ENCODE data around the gene DCLRE1C.

The DCLRE1C gene

DNA sequence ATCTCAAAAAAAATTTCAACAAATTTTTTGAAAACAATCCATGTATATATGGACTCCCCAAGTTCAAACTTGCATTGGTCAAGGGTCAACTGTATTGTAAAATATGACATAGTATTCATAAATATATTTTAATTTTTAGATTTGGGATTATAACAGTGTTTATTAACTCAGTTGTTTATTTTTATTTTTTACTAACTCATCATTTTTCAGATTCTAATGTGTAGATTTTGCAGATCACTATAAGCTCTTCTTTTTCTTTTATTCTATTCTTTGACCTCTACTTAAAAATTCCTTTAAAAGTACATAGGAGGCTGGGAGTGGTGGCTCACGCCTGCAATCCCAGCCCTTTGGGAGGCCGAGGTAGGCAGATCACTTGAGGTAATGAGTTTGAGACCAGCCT lies 14.0 kb upstream of the DCLRE1C start:
- Histone ChIP-seq H3K79me1 (ENCODE audit: low read length) (no peaks in the 10 kb centered on the region), H4K8ac (ENCODE audit: low read depth, low read length) (no peak overlapping the region), H3K4me3 (ENCODE audit: low read length) (no peak overlapping the region), H3K4ac (ENCODE audit: low read depth, low read length) (no peak overlapping the region), H2AK5ac (ENCODE audit: low read length) (no peak overlapping the region), H3K18ac (ENCODE audit: low read length) (no peak overlapping the region), H3K79me2 (ENCODE audit: control insufficient read depth, insufficient read depth, low read length) (no peaks in the 10 kb centered on the region), H3K56ac (ENCODE audit: low read length) (no peak overlapping the region), H3K36me3 (ENCODE audit: control insufficient read depth, insufficient read depth, low read length) (no peaks in the 10 kb centered on the region), H2BK15ac (replicated peaks; ENCODE audit: low read depth) (no peak overlapping the region), H3K4me2 (ENCODE audit: low read length) (no peak overlapping the region), H3K4me1 (ENCODE audit: control insufficient read depth, low read depth, low read length) (no peaks in the 10 kb centered on the region), H2BK5ac (ENCODE audit: low read length) (no peak overlapping the region), H2BK120ac (ENCODE audit: low read depth, low read length) (no peak overlapping the region), H3K27ac (ENCODE audit: low read depth, low read length) (no peak overlapping the region), H3K27me3 (ENCODE audit: insufficient read depth, low read length, poor library complexity) (no peaks in the 10 kb centered on the region), H4K5ac (ENCODE audit: low read length) (no peak overlapping the region), H3K23ac (ENCODE audit: low read length) (no peak overlapping the region), H3K9ac (ENCODE audit: low read length) (no peak overlapping the region)
- DNase-seq, result no peak
- no CpG with 5 or more reads among the region's 2 CpGs for WGBS (ENCODE audit: extremely low coverage, insufficient coverage, low lambda C conversion rate)

DNA sequence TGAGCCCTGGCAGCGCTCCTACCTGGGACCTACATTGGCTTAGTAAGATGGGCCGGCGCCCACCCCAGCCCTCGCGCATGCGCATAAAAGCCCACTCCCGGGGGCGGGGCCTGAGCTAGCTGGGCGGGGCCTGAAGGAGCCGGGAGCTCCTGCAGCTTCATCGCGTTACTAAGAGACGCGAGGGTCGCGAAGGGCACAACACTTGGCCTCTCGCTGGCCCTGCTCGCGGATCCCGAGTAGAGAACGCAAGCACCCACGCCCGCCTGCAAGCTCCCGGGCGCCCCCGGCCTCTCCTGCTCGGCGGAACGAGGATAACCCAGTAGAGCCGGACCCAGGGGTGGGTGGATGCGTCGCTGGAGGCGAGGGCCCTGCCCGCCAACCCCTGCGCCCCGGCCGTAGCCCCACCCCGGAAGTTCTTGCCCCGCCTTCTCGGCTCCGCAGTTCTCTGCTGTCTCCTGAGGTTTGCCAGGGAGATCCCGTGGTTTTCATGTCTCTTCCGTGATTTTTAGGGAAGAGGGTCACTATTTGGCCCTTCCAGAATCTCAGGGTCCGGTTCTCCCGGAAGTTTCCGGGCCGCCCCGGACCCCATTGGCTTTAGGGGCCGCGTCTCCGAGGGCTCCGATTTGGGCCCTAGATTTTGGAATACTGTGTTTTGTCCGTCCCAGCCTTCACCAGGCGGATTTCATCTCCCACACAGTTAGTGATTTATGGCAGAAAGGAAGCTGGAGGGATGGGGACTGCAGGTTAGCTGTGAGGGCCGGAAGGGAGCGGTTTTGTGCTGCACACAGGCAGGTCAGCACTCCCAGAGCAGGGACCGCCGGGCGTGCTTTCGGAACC lies 5.5 kb upstream of the DCLRE1C start, which contains the start of gene MEIG1:
Gene MEIG1 (plus strand): TSS at position 168 of the 837 bp plus-strand sequence. CDS start 7,081 bp downstream, outside the sequence.
- no CpG with 5 or more reads among the region's 60 CpGs for WGBS (ENCODE audit: extremely low coverage, insufficient coverage, low lambda C conversion rate)
- Histone ChIP-seq H3K18ac (ENCODE audit: low read length) (peak within 1 kb of the TSS; percentile 88), H2BK5ac (ENCODE audit: low read length) (peak within 1 kb of the TSS; percentile 72)

DNA sequence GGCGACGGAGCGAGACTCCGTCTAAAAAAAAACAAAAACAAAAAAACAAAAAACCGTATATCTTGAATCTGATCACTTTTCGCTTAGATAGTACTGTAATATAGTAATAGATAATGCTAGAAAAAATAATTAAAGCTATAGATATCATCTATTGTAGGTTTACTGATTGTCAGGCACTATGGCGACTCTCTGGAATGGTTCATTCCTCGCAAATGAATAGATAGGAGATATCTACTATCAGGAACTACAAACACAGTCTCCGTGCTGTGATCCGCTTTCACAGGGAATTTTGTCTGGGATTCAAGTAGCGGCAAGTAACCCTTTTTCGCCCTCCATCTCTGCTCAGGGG lies 5.0 kb upstream of the DCLRE1C start:
- WGBS (ENCODE audit: extremely low coverage, insufficient coverage, low lambda C conversion rate), result no CpG with 5 or more reads among the region's 12 CpGs
- peak overlapping the region; percentile 54 for H3K4me2 ChIP-seq (ENCODE audit: low read length)
- no peak overlapping the region for H2BK5ac ChIP-seq (ENCODE audit: low read length)
- H3K27ac ChIP-seq (ENCODE audit: low read depth, low read length), result no peak overlapping the region
- no peak overlapping the region for H2BK15ac ChIP-seq (replicated peaks; ENCODE audit: low read depth)
- H3K9ac ChIP-seq (ENCODE audit: low read length), result peak overlapping the region; percentile 54
- no peak overlapping the region for H3K4ac ChIP-seq (ENCODE audit: low read depth, low read length)
- H3K36me3 ChIP-seq (ENCODE audit: control insufficient read depth, insufficient read depth, low read length), result no peaks in the 10 kb centered on the region
- H3K27me3 ChIP-seq (ENCODE audit: insufficient read depth, low read length, poor library complexity), result no peaks in the 10 kb centered on the region
- no peak overlapping the region for H3K23ac ChIP-seq (ENCODE audit: low read length)
- no peak overlapping the region for H3K18ac ChIP-seq (ENCODE audit: low read length)
- no peak overlapping the region for H4K5ac ChIP-seq (ENCODE audit: low read length)
- H3K56ac ChIP-seq (ENCODE audit: low read length), result no peak overlapping the region
- peak overlapping the region; percentile 93 for H4K8ac ChIP-seq (ENCODE audit: low read depth, low read length)
- H3K4me3 ChIP-seq (ENCODE audit: low read length), result no peak overlapping the region
- no peak for DNase-seq
- H3K79me2 ChIP-seq (ENCODE audit: control insufficient read depth, insufficient read depth, low read length), result no peaks in the 10 kb centered on the region
- no peak overlapping the region for H2AK5ac ChIP-seq (ENCODE audit: low read length)
- no peaks in the 10 kb centered on the region for H3K4me1 ChIP-seq (ENCODE audit: control insufficient read depth, low read depth, low read length)
- no peak overlapping the region for H2BK120ac ChIP-seq (ENCODE audit: low read depth, low read length)
- no peaks in the 10 kb centered on the region for H3K79me1 ChIP-seq (ENCODE audit: low read length)

More for the DNA sequence above, 5.5 kb upstream of the DCLRE1C start, which contains the start of gene MEIG1:
- H3K4me3 ChIP-seq (ENCODE audit: low read length), result peak within 1 kb of the TSS; percentile 78
- peak within 1 kb of the TSS; percentile 78 for H3K9ac ChIP-seq (ENCODE audit: low read length)
- H2AK5ac ChIP-seq (ENCODE audit: low read length), result no peak within 1 kb of the TSS
- no peak within 1 kb of the TSS for H2BK15ac ChIP-seq (replicated peaks; ENCODE audit: low read depth)
- peak within 1 kb of the TSS; percentile 99 for H3K56ac ChIP-seq (ENCODE audit: low read length)
- H3K4ac ChIP-seq (ENCODE audit: low read depth, low read length), result peak within 1 kb of the TSS; percentile 88
- H2BK120ac ChIP-seq (ENCODE audit: low read depth, low read length), result no peak within 1 kb of the TSS
- H3K79me2 ChIP-seq (ENCODE audit: control insufficient read depth, insufficient read depth, low read length), result no peaks in the 10 kb centered on the region
- H3K23ac ChIP-seq (ENCODE audit: low read length), result peak within 1 kb of the TSS; percentile 80
- peak; percentile 97 for DNase-seq
- H3K4me1 ChIP-seq (ENCODE audit: control insufficient read depth, low read depth, low read length), result no peaks in the 10 kb centered on the region
- peak within 1 kb of the TSS; percentile 64 for H3K4me2 ChIP-seq (ENCODE audit: low read length)
- no peaks in the 10 kb centered on the region for H3K79me1 ChIP-seq (ENCODE audit: low read length)
- H4K5ac ChIP-seq (ENCODE audit: low read length), result peak within 1 kb of the TSS; percentile 33
- H3K27me3 ChIP-seq (ENCODE audit: insufficient read depth, low read length, poor library complexity), result no peaks in the 10 kb centered on the region
- H4K8ac ChIP-seq (ENCODE audit: low read depth, low read length), result peak within 1 kb of the TSS; percentile 93
- H3K36me3 ChIP-seq (ENCODE audit: control insufficient read depth, insufficient read depth, low read length), result no peaks in the 10 kb centered on the region
- peak within 1 kb of the TSS; percentile 94 for H3K27ac ChIP-seq (ENCODE audit: low read depth, low read length)

DNA sequence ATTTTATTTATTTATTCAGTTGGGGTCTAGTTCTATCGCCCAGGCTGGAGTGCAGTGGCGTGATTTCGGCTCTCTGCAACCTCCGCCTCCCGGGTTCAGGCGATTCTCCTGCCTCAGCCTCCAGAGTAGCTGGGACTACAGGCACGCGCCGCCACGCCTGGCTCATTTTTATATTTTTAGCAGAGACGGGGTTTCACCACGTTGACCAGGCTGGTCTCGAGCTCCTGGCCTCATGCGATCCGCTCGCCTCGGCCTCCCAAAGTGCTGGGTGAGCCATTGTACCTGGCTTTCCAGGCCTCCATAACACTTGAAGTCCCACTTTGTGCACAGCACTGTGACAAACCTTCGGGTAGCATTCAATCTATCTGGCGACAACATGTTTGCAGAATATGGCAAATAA lies 1.0 kb upstream of the DCLRE1C start:
- Histone ChIP-seq H3K27me3 (ENCODE audit: insufficient read depth, low read length, poor library complexity) (no peaks in the 10 kb centered on the region), H3K9ac (ENCODE audit: low read length) (no peak overlapping the region), H3K4me2 (ENCODE audit: low read length) (no peak overlapping the region), H2BK5ac (ENCODE audit: low read length) (no peak overlapping the region), H3K4ac (ENCODE audit: low read depth, low read length) (no peak overlapping the region), H3K36me3 (ENCODE audit: control insufficient read depth, insufficient read depth, low read length) (no peaks in the 10 kb centered on the region), H3K4me1 (ENCODE audit: control insufficient read depth, low read depth, low read length) (peaks cover 3% of the 10 kb centered on the region), H3K56ac (ENCODE audit: low read length) (no peak overlapping the region), H3K79me2 (ENCODE audit: control insufficient read depth, insufficient read depth, low read length) (no peaks in the 10 kb centered on the region), H3K18ac (ENCODE audit: low read length) (no peak overlapping the region), H3K23ac (ENCODE audit: low read length) (no peak overlapping the region), H4K8ac (ENCODE audit: low read depth, low read length) (no peak overlapping the region), H4K5ac (ENCODE audit: low read length) (no peak overlapping the region), H3K4me3 (ENCODE audit: low read length) (no peak overlapping the region), H3K27ac (ENCODE audit: low read depth, low read length) (no peak overlapping the region), H2BK120ac (ENCODE audit: low read depth, low read length) (no peak overlapping the region), H2BK15ac (replicated peaks; ENCODE audit: low read depth) (no peak overlapping the region), H3K79me1 (ENCODE audit: low read length) (no peaks in the 10 kb centered on the region), H2AK5ac (ENCODE audit: low read length) (no peak overlapping the region)
- no peak for DNase-seq
- WGBS (ENCODE audit: extremely low coverage, insufficient coverage, low lambda C conversion rate), result no CpG with 5 or more reads among the region's 19 CpGs

DNA sequence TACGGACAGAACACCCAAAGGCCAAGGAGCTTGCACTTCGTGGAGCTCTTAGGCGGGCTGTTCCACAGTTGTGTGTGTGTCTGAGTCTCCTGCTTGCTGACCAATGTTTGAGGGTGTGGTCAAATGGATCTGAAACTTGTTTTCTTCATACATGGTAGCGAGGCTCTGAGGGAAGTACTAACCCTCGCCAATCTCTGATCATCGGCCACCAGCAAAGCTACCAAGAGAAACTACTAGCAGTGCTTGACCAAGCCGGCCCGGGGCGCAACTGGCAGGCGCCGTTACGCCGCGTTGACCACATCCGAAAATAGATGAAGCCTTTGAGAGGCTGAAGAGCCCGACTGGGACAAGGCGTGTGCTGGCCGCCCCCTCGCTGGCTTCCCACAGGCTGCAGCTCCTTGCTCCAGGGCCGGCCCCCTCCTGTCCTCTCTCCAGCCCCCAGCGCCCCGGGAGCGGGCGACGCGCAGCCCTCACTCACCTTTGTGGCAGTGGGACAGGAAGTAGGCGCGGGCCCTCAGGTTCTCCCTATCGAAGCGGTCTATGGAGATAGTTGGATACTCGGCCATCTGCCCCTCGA lies 384 bp downstream of the DCLRE1C start:
- Histone ChIP-seq H3K4ac (ENCODE audit: low read depth, low read length) (no peak overlapping the region), H3K18ac (ENCODE audit: low read length) (peak overlapping the region; percentile 42), H3K27ac (ENCODE audit: low read depth, low read length) (no peak overlapping the region), H4K8ac (ENCODE audit: low read depth, low read length) (no peak overlapping the region), H2BK120ac (ENCODE audit: low read depth, low read length) (no peak overlapping the region), H3K4me2 (ENCODE audit: low read length) (peak overlapping the region; percentile 69), H2BK15ac (replicated peaks; ENCODE audit: low read depth) (no peak overlapping the region), H3K9ac (ENCODE audit: low read length) (peak overlapping the region; percentile 67), H3K27me3 (ENCODE audit: insufficient read depth, low read length, poor library complexity) (no peaks in the 10 kb centered on the region), H2AK5ac (ENCODE audit: low read length) (no peak overlapping the region), H3K79me2 (ENCODE audit: control insufficient read depth, insufficient read depth, low read length) (no peaks in the 10 kb centered on the region), H4K5ac (ENCODE audit: low read length) (no peak overlapping the region), H3K23ac (ENCODE audit: low read length) (no peak overlapping the region), H3K79me1 (ENCODE audit: low read length) (no peaks in the 10 kb centered on the region), H3K56ac (ENCODE audit: low read length) (peak overlapping the region; percentile 85), H3K36me3 (ENCODE audit: control insufficient read depth, insufficient read depth, low read length) (no peaks in the 10 kb centered on the region), H3K4me3 (ENCODE audit: low read length) (peak overlapping the region; percentile 65), H2BK5ac (ENCODE audit: low read length) (no peak overlapping the region), H3K4me1 (ENCODE audit: control insufficient read depth, low read depth, low read length) (peaks cover 3% of the 10 kb centered on the region)
- DNase-seq, result peak; percentile 61
- no CpG with 5 or more reads among the region's 32 CpGs for whole genome bisulfite sequencing (ENCODE audit: extremely low coverage, insufficient coverage, low lambda C conversion rate)

Data from mesendoderm (in vitro differentiated cells).